Kidney (tissue), 22 donors: Measurements from ENCODE around the gene WDR89. TPM values are rescaled to one million over a fixed set of nuclear protein-coding genes. Genes with fewer than 3 reads are reported as not detected.

ENCODE experiments used
- DNase-seq, 5 donors: peaks; one replicate each; pipeline ENCODE4 v3.0.0-alpha.2; 2013 to 2020
- FAIRE-seq: peaks from 2 replicates; lab custom pipeline; 2012; peaks lifted over from hg19 to GRCh38; lab: Jason Lieb, UNC
- H3K27ac ChIP-seq, 2 donors: one replicate each; pipeline ENCODE4 v1.7.0; 2013; ENCODE audit warnings: low read depth in 2 of 2, low read length in 2 of 2, inconsistent platforms in 1 of 2
- H3K27me3 ChIP-seq: one replicate; pipeline ENCODE4 v1.7.1; 2013; ENCODE audit warnings: low read length, inconsistent platforms; ENCODE audit not compliant: control insufficient read depth, insufficient read depth
- H3K36me3 ChIP-seq, 3 donors: one replicate each; pipeline versions ENCODE4 v1.7.0 to v1.7.1; 2013; ENCODE audit warnings: low read length in 3 of 3, control low read depth in 1 of 3, inconsistent platforms in 1 of 3; ENCODE audit not compliant: insufficient read depth in 3 of 3, control insufficient read depth in 2 of 3
- H3K4me1 ChIP-seq, 3 donors: one replicate each; pipeline versions ENCODE4 v1.7.0 to v1.7.1; 2013; ENCODE audit warnings: low read length in 3 of 3, inconsistent platforms in 1 of 3, low read depth in 1 of 3; ENCODE audit not compliant: control insufficient read depth in 2 of 3, insufficient read depth in 2 of 3
- H3K4me3 ChIP-seq, 3 donors: one replicate each; pipeline versions ENCODE4 v1.7.0 to v1.8.1; 2013; ENCODE audit warnings: low read length in 3 of 3, control low read depth in 1 of 3, inconsistent platforms in 1 of 3
- H3K9ac ChIP-seq, 3 donors: one replicate each; pipeline versions ENCODE4 v1.7.0 to v1.7.1; 2013; ENCODE audit warnings: low read length in 3 of 3, control low read depth in 1 of 3, inconsistent platforms in 1 of 3
- H3K9me3 ChIP-seq, 3 donors: one replicate each; pipeline versions ENCODE4 v1.7.0 to v1.7.1; 2013; ENCODE audit warnings: low read length in 3 of 3, control low read depth in 1 of 3, inconsistent platforms in 1 of 3; ENCODE audit not compliant: control insufficient read depth in 2 of 3, insufficient read depth in 1 of 3
- intact Hi-C: fragments of 100-400 bp; cut with DNase I; formaldehyde crosslinking; loops from one replicate; pipeline ENCODE4 v1.11.1; 2022
- long read RNA-seq, 10 donors: library from polyadenylated mRNA in 1 of 10; unstranded in 1 of 10; transcript quantifications; one replicate each; pipeline ENCODE4 v2.0.0 and lab custom pipeline, GENCODE V29; 2021 to 2026
- polyA plus RNA-seq: library from polyadenylated mRNA; stranded (reverse); fragments of 350-450 nt; fragmentation: Illumina TruSeq; extraction: RNeasy Lipid Tissue Mini Kit (QIAGEN cat#74804); gene quantifications from one replicate; pipeline ENCODE4 v1.2.3, GENCODE V29; 2014; ENCODE audit warnings: low read depth, low replicate concordance; ENCODE audit not compliant: insufficient read depth
- total RNA-seq: library from RNA; stranded (reverse); fragmentation: NEBNext Ultra II Directional; extraction: Animal tissue kit (Norgen Biotek cat#: 25700); gene quantifications from one replicate; pipeline ENCODE4 v1.2.1, GENCODE V29; 2021
- TF ChIP-seq, protein P1 (sequence below): IDR thresholded peaks from 3 replicates; pipeline ENCODE4 v1.5.1; 2012; ENCODE audit warnings: mild to moderate bottlenecking, moderate library complexity, borderline replicate concordance; ENCODE audit not compliant: insufficient read depth; ENCODE audit errors: extremely low read depth
- donor health status: control.
- donor health status: control.
- donor health status: control.
- donor health status: control.
- donor health status: control.
- donor health status: DM: yes; HTN: yes; CAD: no.
- donor health status: Normal renal cell carcinoma (clear cell type).

WDR89 gene, protein sequence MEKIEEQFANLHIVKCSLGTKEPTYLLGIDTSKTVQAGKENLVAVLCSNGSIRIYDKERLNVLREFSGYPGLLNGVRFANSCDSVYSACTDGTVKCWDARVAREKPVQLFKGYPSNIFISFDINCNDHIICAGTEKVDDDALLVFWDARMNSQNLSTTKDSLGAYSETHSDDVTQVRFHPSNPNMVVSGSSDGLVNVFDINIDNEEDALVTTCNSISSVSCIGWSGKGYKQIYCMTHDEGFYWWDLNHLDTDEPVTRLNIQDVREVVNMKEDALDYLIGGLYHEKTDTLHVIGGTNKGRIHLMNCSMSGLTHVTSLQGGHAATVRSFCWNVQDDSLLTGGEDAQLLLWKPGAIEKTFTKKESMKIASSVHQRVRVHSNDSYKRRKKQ
- total RNA-seq: 15.7 TPM
- 10.8 TPM for polyA plus RNA-seq
- long read RNA-seq, donor 1, transcript WDR89-204 (1 exons, 2,935 nt): major isoform, 7 of 7 reads
- long read RNA-seq, donor 1, partial matches to known transcripts: 0 of 7 reads
- long read RNA-seq, donor 1, other reads (novel, unspliced or antisense): 0 of 7 reads
- long read RNA-seq, donor 2, transcript WDR89-204 (1 exons, 2,935 nt): major isoform, 9 of 10 reads
- long read RNA-seq, donor 2, partial matches to known transcripts: 0 of 10 reads
- long read RNA-seq, donor 2, other reads (novel, unspliced or antisense): 0 of 10 reads
- long read RNA-seq, donor 3, transcript WDR89-204 (1 exons, 2,935 nt): major isoform, 8 of 43 reads
- long read RNA-seq, donor 3, partial matches to known transcripts: 33 of 43 reads
- long read RNA-seq, donor 3, other reads (novel, unspliced or antisense): 0 of 43 reads
- long read RNA-seq, donor 4, transcript WDR89-204 (1 exons, 2,935 nt): major isoform, 10 of 11 reads
- long read RNA-seq, donor 4, partial matches to known transcripts: 0 of 11 reads
- long read RNA-seq, donor 4, other reads (novel, unspliced or antisense): 0 of 11 reads
- long read RNA-seq, donor 5, partial matches to known transcripts: 0 of 1 reads
- long read RNA-seq, donor 5, other reads (novel, unspliced or antisense): 0 of 1 reads
- long read RNA-seq, donor 6, transcript WDR89-204 (1 exons, 2,935 nt): major isoform, 18 of 66 reads
- long read RNA-seq, donor 6, partial matches to known transcripts: 38 of 66 reads
- long read RNA-seq, donor 6, other reads (novel, unspliced or antisense): 8 of 66 reads
- long read RNA-seq, donor 7, partial matches to known transcripts: 0 of 15 reads
- long read RNA-seq, donor 7, other reads (novel, unspliced or antisense): 13 of 15 reads
- long read RNA-seq, donor 8, transcript WDR89-204 (1 exons, 2,935 nt): major isoform, 10 of 10 reads
- long read RNA-seq, donor 8, partial matches to known transcripts: 0 of 10 reads
- long read RNA-seq, donor 8, other reads (novel, unspliced or antisense): 0 of 10 reads
- long read RNA-seq, donor 9, transcript WDR89-204 (1 exons, 2,935 nt): major isoform, 5 of 5 reads
- long read RNA-seq, donor 9, partial matches to known transcripts: 0 of 5 reads
- long read RNA-seq, donor 9, other reads (novel, unspliced or antisense): 0 of 5 reads
- long read RNA-seq, donor 10, transcript WDR89-204 (1 exons, 2,935 nt): major isoform, 10 of 11 reads
- long read RNA-seq, donor 10, partial matches to known transcripts: 0 of 11 reads
- long read RNA-seq, donor 10, other reads (novel, unspliced or antisense): 0 of 11 reads

DNA sequence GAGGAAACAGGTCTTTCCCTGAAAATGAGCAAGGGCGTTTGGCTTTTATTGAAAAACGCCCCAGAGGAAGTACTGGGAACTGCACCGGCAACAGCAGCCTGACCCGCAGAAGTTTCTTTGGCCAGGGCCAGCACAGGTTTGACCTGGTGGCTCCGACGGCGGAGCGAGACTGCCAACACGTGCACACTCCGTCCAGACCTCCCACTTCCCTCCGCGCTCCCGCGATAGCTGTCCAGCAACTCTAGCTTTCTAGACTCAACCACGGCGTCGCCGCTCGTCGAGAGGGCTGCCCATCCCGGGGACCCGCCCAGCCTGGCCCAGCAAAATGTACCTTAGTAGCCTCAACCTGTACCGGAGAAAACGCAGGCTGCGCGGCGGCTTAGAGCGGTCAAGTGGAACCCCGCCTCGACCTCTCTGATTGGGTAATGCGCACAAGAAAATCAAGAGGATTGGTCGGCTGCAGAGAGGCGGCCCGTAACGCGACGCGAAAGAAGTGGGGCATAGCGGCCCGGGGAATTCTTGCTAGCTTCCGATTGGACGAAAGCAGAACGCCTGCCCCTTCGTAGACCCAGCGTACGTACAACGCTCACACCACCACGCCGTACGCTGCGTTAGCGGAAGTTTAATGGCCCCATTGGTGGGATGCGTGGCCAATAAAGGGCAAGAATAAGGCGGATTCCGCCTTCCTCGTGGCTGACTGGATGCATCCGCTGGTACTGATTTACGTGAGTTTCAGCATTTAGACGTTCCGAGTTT, at the start of gene WDR89:
Gene WDR89, minus strand, starts transcription at position 399 of the 756 bp plus-strand sequence. CDS start 41,929 bp downstream, outside the sequence.
- H3K9me3 ChIP-seq: no peaks in the 10 kb centered on the region
- H3K27me3 ChIP-seq: no peaks in the 10 kb centered on the region
- no peaks in the 10 kb centered on the region for H3K36me3 ChIP-seq
- FAIRE-seq (peak; percentile 96), DNase-seq (peak; percentile 99 to 100 (median 99))
- TF ChIP-seq, protein P1, sequence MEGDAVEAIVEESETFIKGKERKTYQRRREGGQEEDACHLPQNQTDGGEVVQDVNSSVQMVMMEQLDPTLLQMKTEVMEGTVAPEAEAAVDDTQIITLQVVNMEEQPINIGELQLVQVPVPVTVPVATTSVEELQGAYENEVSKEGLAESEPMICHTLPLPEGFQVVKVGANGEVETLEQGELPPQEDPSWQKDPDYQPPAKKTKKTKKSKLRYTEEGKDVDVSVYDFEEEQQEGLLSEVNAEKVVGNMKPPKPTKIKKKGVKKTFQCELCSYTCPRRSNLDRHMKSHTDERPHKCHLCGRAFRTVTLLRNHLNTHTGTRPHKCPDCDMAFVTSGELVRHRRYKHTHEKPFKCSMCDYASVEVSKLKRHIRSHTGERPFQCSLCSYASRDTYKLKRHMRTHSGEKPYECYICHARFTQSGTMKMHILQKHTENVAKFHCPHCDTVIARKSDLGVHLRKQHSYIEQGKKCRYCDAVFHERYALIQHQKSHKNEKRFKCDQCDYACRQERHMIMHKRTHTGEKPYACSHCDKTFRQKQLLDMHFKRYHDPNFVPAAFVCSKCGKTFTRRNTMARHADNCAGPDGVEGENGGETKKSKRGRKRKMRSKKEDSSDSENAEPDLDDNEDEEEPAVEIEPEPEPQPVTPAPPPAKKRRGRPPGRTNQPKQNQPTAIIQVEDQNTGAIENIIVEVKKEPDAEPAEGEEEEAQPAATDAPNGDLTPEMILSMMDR: peak; percentile 74
- H3K4me1 ChIP-seq: peaks cover 0 to 4% (median 3%) of the 10 kb centered on the region in 3 donors
- peak within 1 kb of the TSS; percentile 95 for H3K27ac ChIP-seq
- H3K9ac ChIP-seq: peak within 1 kb of the TSS; percentile 80 to 94 (median 84)
- peak within 1 kb of the TSS; percentile 82 to 89 (median 82) for H3K4me3 ChIP-seq
- intact Hi-C loops: no loop called here

DNA sequence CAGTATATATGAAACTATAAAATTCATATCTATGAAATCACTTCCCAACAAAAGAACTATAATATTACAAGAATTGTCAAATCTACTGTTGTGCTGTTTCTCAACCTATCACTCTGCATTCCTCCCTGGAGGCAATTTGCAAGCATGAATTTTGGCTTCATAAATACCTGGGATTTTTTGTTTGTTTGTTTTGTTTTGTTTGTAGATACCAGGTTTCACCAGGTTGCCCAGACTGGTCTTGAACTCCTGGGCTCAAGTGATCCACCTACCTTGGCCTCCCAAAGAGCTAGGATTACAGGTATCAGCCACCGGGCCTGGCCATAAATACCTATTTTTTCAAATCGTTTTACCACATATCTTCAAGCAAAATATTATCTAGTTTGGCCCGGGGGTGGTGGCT, 47.5 kb upstream of the WDR89 start:
- Histone ChIP-seq H3K9ac (no peak overlapping the region), H3K27ac (no peak overlapping the region), H3K4me3 (no peak overlapping the region), H3K27me3 (no peaks in the 10 kb centered on the region), H3K36me3 (no peaks in the 10 kb centered on the region), H3K4me1 (no peaks in the 10 kb centered on the region), H3K9me3 (no peaks in the 10 kb centered on the region)
- no peak for DNase-seq
- intact Hi-C loops: no loop called here
- FAIRE-seq: no peak
- TF ChIP-seq, protein P1: no peak
